Progenitor cell of endocrine pancreas (in vitro differentiated cells): ENCODE results near the gene XPNPEP3. TPM values are rescaled to one million over a fixed set of nuclear protein-coding genes. Genes with fewer than 3 reads are reported as not detected.
A peak's percentile ranks its signal among the peaks of the same experiment; 100 is the strongest.
"Not testable (repeated sequence)": the region's sequence is repeated elsewhere in the genome, so short reads cannot be mapped to it uniquely, and the experiment has no call there.

ENCODE experiments used
- DNase-seq: peaks from one replicate; pipeline ENCODE4 v3.0.0; 2021; ENCODE audit warnings: low spot score; ENCODE audit not compliant: unreplicated experiment
- H3K27ac Mint-ChIP-seq: 2 replicates; pipeline ENCODE4 v1.8.0; 2021; ENCODE audit warnings: mild to moderate bottlenecking, moderate library complexity, mixed read lengths
- H3K27me3 Mint-ChIP-seq: 2 replicates; pipeline ENCODE4 v1.8.0; 2021; ENCODE audit warnings: mixed read lengths
- H3K36me3 Mint-ChIP-seq: 2 replicates; pipeline ENCODE4 v1.8.0; 2022; ENCODE audit warnings: mixed read lengths; ENCODE audit not compliant: insufficient read depth
- H3K4me1 Mint-ChIP-seq: 2 replicates; pipeline ENCODE4 v1.8.0; 2021; ENCODE audit warnings: low read depth, mixed read lengths
- H3K4me3 Mint-ChIP-seq: 2 replicates; pipeline ENCODE4 v1.8.0; 2021; ENCODE audit warnings: low read depth, mild to moderate bottlenecking, moderate library complexity, mixed read lengths
- H3K9me3 Mint-ChIP-seq: 2 replicates; pipeline ENCODE4 v1.8.0; 2021; ENCODE audit warnings: low read depth, mixed read lengths
- total RNA-seq: library from RNA; stranded (reverse); gene quantifications from 2 replicates; pipeline ENCODE4 v1.2.1, GENCODE V29; 2021
- TF ChIP-seq, protein P1 (sequence below): fragments of 200-600 bp; sonication (generic); IDR thresholded peaks from one replicate; pipeline ENCODE4 v1.5.0; 2021; ENCODE audit warnings: antibody characterized with exemption, mild to moderate bottlenecking; ENCODE audit not compliant: unreplicated experiment

XPNPEP3 gene
- total RNA-seq, 1 donor from 2014 or later, result 23.1 TPM

DNA sequence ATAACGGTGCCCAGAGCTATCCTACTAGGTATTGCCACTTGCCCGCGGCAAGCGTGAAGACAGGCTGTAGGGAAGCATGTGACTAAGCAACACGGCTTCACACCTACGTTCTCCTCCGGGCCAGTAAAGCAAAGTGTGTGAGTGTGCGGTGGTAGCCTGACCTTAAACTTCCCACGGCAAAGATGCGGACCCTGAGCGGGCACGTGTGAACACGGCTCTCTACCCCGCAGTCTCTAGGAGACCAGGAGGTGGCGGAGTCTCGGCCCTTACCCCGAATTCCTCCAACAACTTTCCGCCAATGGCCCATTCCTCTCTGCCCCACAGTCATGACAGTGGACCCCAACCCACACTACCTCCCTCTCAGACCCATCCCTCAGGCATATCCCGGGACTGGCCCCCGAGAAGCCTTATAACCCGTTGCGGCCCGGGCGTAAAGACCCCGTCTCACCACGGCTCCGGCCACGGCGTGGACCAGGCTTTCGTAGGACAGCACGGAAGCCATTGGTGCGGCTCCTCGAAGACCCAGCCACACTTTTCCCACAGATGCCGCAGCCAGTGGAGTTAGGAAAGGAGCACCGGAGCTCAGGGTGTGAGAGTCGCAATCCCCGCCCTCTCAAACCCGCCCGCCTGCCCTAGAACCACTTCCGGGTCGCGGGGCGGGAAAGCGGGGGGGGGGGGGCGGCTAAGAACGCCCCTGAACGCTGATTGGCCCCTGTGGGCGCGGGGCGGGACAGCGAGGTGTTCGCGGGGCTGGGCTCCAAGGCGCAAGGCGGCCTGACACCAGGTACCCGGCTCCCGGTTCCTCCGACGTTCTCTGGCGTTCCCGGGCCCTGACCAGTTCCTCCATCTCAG is 38.0 kb upstream of the XPNPEP3 start, which contains the start of gene SLC25A17:
TSS of gene SLC25A17 (minus strand) at position 600 of the 852 bp plus-strand sequence. CDS start at position 502, 98 bp downstream.
- Mint-ChIP-seq H3K4me1 (peaks cover 16% of the 10 kb centered on the region), H3K27ac (peak within 1 kb of the TSS; percentile 93), H3K27me3 (no peaks in the 10 kb centered on the region), H3K9me3 (no peaks in the 10 kb centered on the region), H3K36me3 (peaks cover 3% of the 10 kb centered on the region), H3K4me3 (peak within 1 kb of the TSS; percentile 97)
- TF ChIP-seq, protein P1, sequence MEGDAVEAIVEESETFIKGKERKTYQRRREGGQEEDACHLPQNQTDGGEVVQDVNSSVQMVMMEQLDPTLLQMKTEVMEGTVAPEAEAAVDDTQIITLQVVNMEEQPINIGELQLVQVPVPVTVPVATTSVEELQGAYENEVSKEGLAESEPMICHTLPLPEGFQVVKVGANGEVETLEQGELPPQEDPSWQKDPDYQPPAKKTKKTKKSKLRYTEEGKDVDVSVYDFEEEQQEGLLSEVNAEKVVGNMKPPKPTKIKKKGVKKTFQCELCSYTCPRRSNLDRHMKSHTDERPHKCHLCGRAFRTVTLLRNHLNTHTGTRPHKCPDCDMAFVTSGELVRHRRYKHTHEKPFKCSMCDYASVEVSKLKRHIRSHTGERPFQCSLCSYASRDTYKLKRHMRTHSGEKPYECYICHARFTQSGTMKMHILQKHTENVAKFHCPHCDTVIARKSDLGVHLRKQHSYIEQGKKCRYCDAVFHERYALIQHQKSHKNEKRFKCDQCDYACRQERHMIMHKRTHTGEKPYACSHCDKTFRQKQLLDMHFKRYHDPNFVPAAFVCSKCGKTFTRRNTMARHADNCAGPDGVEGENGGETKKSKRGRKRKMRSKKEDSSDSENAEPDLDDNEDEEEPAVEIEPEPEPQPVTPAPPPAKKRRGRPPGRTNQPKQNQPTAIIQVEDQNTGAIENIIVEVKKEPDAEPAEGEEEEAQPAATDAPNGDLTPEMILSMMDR, result peak; percentile 44
- peak; percentile 79 for DNase-seq

DNA sequence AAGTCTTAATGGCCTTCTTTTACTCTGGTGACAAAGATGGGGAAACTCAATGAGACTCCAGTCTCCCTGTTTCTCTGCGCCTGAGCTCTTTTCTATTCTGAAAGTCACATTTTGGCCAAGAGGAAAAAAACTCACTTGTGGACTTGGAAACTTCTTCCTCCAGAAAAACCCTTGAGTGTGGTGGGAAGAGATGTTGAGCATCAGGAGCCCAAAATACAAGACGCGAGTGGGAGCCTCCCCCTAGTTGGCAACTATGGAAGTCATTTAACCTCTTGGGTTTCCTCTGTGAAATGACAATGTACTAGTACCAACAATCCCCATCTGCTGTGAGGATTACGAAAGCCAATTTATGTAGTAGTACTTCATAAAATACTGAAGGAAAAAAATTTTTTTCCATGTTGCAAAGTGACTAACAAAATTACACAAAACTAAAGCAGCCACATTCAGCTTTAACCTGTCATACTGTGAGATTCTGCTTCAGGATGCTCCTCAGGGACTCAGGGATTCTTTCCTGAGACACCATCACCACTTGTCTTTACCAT is 37.3 kb upstream of the XPNPEP3 start:
- Mint-ChIP-seq H3K27me3 (no peaks in the 10 kb centered on the region), H3K36me3 (peaks cover 3% of the 10 kb centered on the region)
- TF ChIP-seq, protein P1, result no peak

DNA sequence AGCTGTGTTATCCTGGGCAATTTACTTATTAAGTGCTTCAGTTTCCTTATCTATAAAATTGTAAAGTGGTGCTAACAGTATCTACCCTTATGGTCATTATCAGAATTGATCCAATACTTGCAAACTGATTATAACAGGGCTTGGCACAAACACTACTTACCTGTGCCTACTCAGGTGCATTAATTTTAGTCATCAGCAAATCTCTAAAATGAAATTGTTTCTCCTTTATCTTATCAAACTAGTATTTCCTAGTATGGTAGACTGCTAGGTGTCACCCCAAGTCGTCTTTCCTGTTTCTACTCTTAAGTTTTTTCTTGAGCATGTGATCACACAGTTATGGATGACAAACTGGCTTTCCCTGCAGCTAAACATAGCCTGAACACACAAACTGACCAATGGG is 33.5 kb upstream of the XPNPEP3 start:
- H3K4me1 Mint-ChIP-seq, result peaks cover 9% of the 10 kb centered on the region
- H3K27ac Mint-ChIP-seq, result peak overlapping the region; percentile 24
- DNase-seq, result no peak
- TF ChIP-seq, protein P1, result no peak
- H3K9me3 Mint-ChIP-seq, result no peaks in the 10 kb centered on the region
- H3K4me3 Mint-ChIP-seq, result no peak overlapping the region
- H3K36me3 Mint-ChIP-seq, result peaks cover 12% of the 10 kb centered on the region
- H3K27me3 Mint-ChIP-seq, result no peaks in the 10 kb centered on the region

More for the DNA sequence above, 37.3 kb upstream of the XPNPEP3 start:
- no peaks in the 10 kb centered on the region for H3K9me3 Mint-ChIP-seq
- H3K27ac Mint-ChIP-seq, result peak overlapping the region; percentile 41
- peak overlapping the region; percentile 97 for H3K4me3 Mint-ChIP-seq
- no peak for DNase-seq
- H3K4me1 Mint-ChIP-seq, result peaks cover 16% of the 10 kb centered on the region

DNA sequence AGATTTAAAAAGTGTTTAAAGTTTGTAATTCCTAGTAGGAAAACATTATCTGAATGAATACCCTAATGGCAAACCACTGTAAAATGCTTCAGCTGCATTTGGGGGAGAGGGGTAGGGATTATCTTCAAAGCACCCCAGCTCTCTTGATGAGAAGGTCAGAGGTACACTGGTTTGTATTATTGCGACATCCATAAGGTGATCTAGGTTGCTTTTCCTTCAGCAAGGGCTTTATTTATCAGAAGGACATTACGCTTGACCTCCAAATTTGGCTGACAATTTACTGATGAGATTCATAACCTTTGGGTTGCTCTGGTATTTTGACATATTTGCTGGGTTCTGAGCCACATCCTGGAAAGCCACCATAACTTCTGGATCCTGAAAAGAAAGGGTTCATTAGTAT is 30.7 kb upstream of the XPNPEP3 start:
- not testable (repeated sequence) for H3K27ac Mint-ChIP-seq, H3K27me3 Mint-ChIP-seq, H3K4me3 Mint-ChIP-seq, H3K4me1 Mint-ChIP-seq, DNase-seq, H3K9me3 Mint-ChIP-seq
- peaks cover 25% of the 10 kb centered on the region for H3K36me3 Mint-ChIP-seq

DNA sequence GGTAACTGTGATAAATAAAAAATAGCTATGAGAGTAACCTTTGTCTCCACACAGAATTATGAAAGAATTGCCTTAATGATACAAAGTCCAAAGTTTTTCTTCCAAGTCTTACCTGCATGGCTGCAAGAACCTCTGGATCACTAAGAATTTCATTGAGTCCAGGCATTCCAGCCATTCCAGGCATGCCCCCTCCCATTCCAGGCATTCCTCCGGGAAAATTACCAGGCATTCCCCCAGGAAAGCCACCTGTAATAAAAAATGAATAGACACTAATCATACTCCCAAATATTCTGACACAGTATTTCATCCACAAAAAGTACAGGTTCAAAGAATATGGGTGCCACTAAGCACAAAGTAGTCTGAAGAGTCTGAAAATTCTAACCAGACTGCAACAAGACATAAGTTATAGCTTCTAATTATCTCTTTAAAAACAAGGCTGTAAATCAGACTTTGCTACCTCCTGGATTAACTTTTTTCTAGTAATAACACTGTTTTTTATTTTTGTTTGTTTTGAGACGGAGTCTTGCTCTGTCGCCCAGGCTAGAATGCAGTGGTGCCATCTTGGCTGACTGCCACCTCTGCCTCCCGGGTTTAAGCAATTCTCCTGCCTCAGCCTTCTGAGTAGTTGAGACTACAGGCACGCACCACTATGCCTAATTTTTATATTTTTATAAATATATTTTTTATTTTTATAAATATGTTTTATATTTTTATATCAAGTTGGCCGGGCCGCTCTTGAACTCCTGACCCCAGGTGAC is 29.8 kb upstream of the XPNPEP3 start:
- Mint-ChIP-seq H3K27me3 (no peaks in the 10 kb centered on the region), H3K9me3 (no peaks in the 10 kb centered on the region), H3K4me3 (no peak overlapping the region), H3K4me1 (peaks cover 3% of the 10 kb centered on the region), H3K36me3 (peaks cover 25% of the 10 kb centered on the region), H3K27ac (no peak overlapping the region)
- TF ChIP-seq, protein P1, result no peak
- DNase-seq, result no peak
